Inflammatory macrophage treated with lipopolysaccharide for 4 hours (primary cell): Measurements from ENCODE around the gene MUC21.
A peak's percentile ranks its signal among the peaks of the same experiment; 100 is the strongest.
"Not testable (repeated sequence)": the region's sequence is repeated elsewhere in the genome, so short reads cannot be mapped to it uniquely, and the experiment has no call there.

Experiments
- DNase-seq: peaks from one replicate; pipeline ENCODE4 v3.0.0-alpha.2; 2020

The MUC21 gene

GRCh38 chr6:30970946-30971345 lies 12.6 kb upstream of the MUC21 start:
- no peak for DNase-seq

- no peak for DNase-seq
Measured at GRCh38 chr6:30972816-30973215, 10.7 kb upstream of the MUC21 start.

- DNase-seq = no peak
Measured at GRCh38 chr6:30974490-30975252, 8.8 kb upstream of the MUC21 start.

GRCh38 chr6:30979141-30979540 lies 4.4 kb upstream of the MUC21 start:
- DNase-seq = no peak

GRCh38 chr6:30979690-30980089 lies 3.8 kb upstream of the MUC21 start:
- no peak for DNase-seq

GRCh38 chr6:30981942-30982772 lies 1.4 kb upstream of the MUC21 start:
- DNase-seq = no peak

- DNase-seq = peak; percentile 62
Measured at GRCh38 chr6:30985490-30985889, 2.0 kb downstream of the MUC21 start.

GRCh38 chr6:30987304-30987703 lies 3.8 kb downstream of the MUC21 start:
- no peak for DNase-seq

- no peak for DNase-seq
Measured at GRCh38 chr6:30988209-30988825, 4.8 kb downstream of the MUC21 start.

GRCh38 chr6:30990422-30991086 lies 7.0 kb downstream of the MUC21 start:
- DNase-seq = peak; percentile 16

GRCh38 chr6:30991891-30992290 lies 8.4 kb downstream of the MUC21 start:
- peak; percentile 13 for DNase-seq

- no peak for DNase-seq
Measured at GRCh38 chr6:30997301-30997700, 13.8 kb downstream of the MUC21 start.

GRCh38 chr6:30998785-30999184 lies 15.3 kb downstream of the MUC21 start:
- DNase-seq = no peak

- DNase-seq = not testable (repeated sequence)
Measured at GRCh38 chr6:31000067-31000860, 16.7 kb downstream of the MUC21 start.

GRCh38 chr6:31001281-31001888 lies 17.9 kb downstream of the MUC21 start:
- no peak for DNase-seq

- no peak for DNase-seq
Measured at GRCh38 chr6:31002471-31002870, 19.0 kb downstream of the MUC21 start.

GRCh38 chr6:31004794-31005193 lies 21.3 kb downstream of the MUC21 start:
- no peak for DNase-seq

- DNase-seq = peak; percentile 14
Measured at GRCh38 chr6:31005249-31006020, 21.9 kb downstream of the MUC21 start.

- no peak for DNase-seq
Measured at GRCh38 chr6:31007694-31008093, 24.2 kb downstream of the MUC21 start.

GRCh38 chr6:31008165-31008564 lies 24.6 kb downstream of the MUC21 start:
- DNase-seq = no peak

GRCh38 chr6:31009731-31010130 lies 26.2 kb downstream of the MUC21 start:
- DNase-seq = no peak
